DND-41 (cell line): Measurements from ENCODE around the gene PCBP1.

Experiments
- ATAC-seq: fragments of 200-7000 bp; cut with Tn5 transposase; 3 replicates; pipeline ENCODE4 v1.9.1; 2021; ENCODE audit warnings: low read depth; ENCODE audit not compliant: insufficient read depth
- DNase-seq: peaks from one replicate; pipeline ENCODE4 v3.0.0-alpha.2; 2020
- H2AFZ ChIP-seq: 2 replicates; pipeline ENCODE4 v1.6.0; 2012; ENCODE audit warnings: low read depth, low read length
- H3K27ac ChIP-seq: 2 replicates; pipeline ENCODE4 v1.5.1; 2012; ENCODE audit warnings: low read length, inconsistent platforms
- H3K27me3 ChIP-seq: fragments of 200-600 bp; sonication (generic); 2 replicates; pipeline ENCODE4 v1.6.0; 2012; ENCODE audit warnings: low read length, mild to moderate bottlenecking, inconsistent platforms; ENCODE audit not compliant: insufficient read depth, poor library complexity
- H3K36me3 ChIP-seq: 2 replicates; pipeline ENCODE4 v1.5.1; 2012; ENCODE audit warnings: low read length, inconsistent platforms; ENCODE audit not compliant: insufficient read depth
- H3K4me1 ChIP-seq: 2 replicates; pipeline ENCODE4 v1.5.1; 2012; ENCODE audit warnings: mild to moderate bottlenecking, low read length; ENCODE audit not compliant: insufficient read depth
- H3K4me2 ChIP-seq: 2 replicates; pipeline ENCODE4 v1.6.0; 2012; ENCODE audit warnings: mild to moderate bottlenecking, moderate library complexity, low read length, inconsistent platforms; ENCODE audit not compliant: insufficient read depth
- H3K4me3 ChIP-seq, 2 experiments: fragments of 200-600 bp in 1 of 2; shearing (Covaris generic) in 1 of 2; 2 replicates each; pipeline ENCODE4 v1.5.1; 2012 to 2016; ENCODE audit warnings: inconsistent platforms in 2 of 2, low read length in 2 of 2, mild to moderate bottlenecking in 2 of 2, low read depth in 1 of 2, moderate library complexity in 1 of 2
- H3K79me2 ChIP-seq: 2 replicates; pipeline ENCODE4 v1.6.0; 2012; ENCODE audit warnings: low read length, inconsistent platforms; ENCODE audit not compliant: insufficient read depth
- H3K9ac ChIP-seq: 2 replicates; pipeline ENCODE4 v1.6.0; 2012; ENCODE audit warnings: low read depth, mild to moderate bottlenecking, inconsistent platforms, low read length, moderate library complexity
- H3K9me3 ChIP-seq: 2 replicates; pipeline ENCODE4 v1.5.1; 2012; ENCODE audit warnings: low read length, moderate library complexity, mild to moderate bottlenecking, inconsistent platforms; ENCODE audit not compliant: insufficient read depth, severe bottlenecking
- H4K20me1 ChIP-seq: 2 replicates; pipeline ENCODE4 v1.6.0; 2012; ENCODE audit warnings: low read length; ENCODE audit not compliant: insufficient read depth
- EZH2 ChIP-seq: IDR thresholded peaks from 3 replicates; pipeline ENCODE4 v1.6.1; 2012; ENCODE audit warnings: borderline replicate concordance, low read depth, mild to moderate bottlenecking, moderate library complexity, low read length, inconsistent platforms; ENCODE audit not compliant: severe bottlenecking
- TF ChIP-seq, protein P1 (sequence below): IDR thresholded peaks from 2 replicates; pipeline ENCODE4 v1.5.1; 2012; ENCODE audit warnings: borderline replicate concordance, low read length, moderate library complexity, mild to moderate bottlenecking; ENCODE audit not compliant: poor library complexity, severe bottlenecking; ENCODE audit errors: extremely low read depth

PCBP1 gene

DNA sequence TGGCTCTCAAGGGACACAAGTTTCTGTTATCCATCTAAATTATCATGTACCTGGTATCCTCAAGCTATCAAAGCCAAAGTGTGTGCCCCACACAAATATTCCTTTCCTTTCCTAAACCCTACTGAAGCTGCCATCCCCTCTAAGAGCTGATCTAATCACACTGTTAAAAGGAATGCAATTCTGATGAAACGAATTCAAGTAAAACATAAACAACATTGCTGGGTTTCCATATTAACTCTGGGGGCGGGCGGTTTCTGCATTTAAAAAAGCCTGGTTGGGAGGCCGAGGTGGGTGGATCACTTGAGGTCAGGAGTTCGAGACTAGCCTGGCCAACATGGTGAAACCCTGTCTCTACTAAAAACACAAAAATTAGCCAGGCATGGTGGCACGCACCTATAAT is 41.9 kb upstream of the PCBP1 start:
- DNase-seq: no peak
- Histone ChIP-seq H4K20me1 (no peaks in the 10 kb centered on the region), H3K9ac (no peak overlapping the region), H3K79me2 (no peaks in the 10 kb centered on the region), H3K27ac (no peak overlapping the region), H2AFZ (no peak overlapping the region), H3K9me3 (no peaks in the 10 kb centered on the region), H3K36me3 (peaks cover 34% of the 10 kb centered on the region), H3K4me2 (no peak overlapping the region), H3K4me1 (peaks cover 18% of the 10 kb centered on the region), H3K27me3 (no peaks in the 10 kb centered on the region), H3K4me3 (no peak overlapping the region)
- TF ChIP-seq, protein P1, sequence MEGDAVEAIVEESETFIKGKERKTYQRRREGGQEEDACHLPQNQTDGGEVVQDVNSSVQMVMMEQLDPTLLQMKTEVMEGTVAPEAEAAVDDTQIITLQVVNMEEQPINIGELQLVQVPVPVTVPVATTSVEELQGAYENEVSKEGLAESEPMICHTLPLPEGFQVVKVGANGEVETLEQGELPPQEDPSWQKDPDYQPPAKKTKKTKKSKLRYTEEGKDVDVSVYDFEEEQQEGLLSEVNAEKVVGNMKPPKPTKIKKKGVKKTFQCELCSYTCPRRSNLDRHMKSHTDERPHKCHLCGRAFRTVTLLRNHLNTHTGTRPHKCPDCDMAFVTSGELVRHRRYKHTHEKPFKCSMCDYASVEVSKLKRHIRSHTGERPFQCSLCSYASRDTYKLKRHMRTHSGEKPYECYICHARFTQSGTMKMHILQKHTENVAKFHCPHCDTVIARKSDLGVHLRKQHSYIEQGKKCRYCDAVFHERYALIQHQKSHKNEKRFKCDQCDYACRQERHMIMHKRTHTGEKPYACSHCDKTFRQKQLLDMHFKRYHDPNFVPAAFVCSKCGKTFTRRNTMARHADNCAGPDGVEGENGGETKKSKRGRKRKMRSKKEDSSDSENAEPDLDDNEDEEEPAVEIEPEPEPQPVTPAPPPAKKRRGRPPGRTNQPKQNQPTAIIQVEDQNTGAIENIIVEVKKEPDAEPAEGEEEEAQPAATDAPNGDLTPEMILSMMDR: no peak
- no peak for TF ChIP-seq EZH2
- no peak for ATAC-seq

DNA sequence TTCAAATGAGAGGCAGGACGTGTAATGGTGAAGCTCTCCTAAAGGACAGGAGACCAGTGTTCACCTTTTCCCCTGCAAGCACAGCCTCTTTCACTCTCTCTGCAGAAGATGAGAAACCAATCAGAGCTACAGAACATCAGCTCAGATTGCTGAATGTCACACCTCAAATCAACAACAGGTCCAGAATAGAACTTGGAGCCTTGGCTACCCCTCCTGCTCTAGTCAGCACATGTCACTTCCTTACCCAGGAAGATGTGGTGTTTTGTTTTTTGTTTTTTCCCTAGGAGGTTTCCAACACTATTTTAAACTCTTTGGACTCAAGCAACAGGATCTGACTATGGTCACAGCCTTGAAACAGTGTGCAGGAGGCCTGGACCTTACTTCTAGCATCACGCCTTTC is 41.3 kb upstream of the PCBP1 start:
- Histone ChIP-seq H3K4me1 (peaks cover 18% of the 10 kb centered on the region), H3K4me3 (no peak overlapping the region), H3K36me3 (peaks cover 39% of the 10 kb centered on the region), H3K27ac (no peak overlapping the region), H3K27me3 (no peaks in the 10 kb centered on the region), H4K20me1 (no peaks in the 10 kb centered on the region), H3K4me2 (no peak overlapping the region), H3K9me3 (no peaks in the 10 kb centered on the region), H3K9ac (no peak overlapping the region), H2AFZ (no peak overlapping the region), H3K79me2 (no peaks in the 10 kb centered on the region)
- no peak for TF ChIP-seq EZH2
- TF ChIP-seq, protein P1: no peak
- DNase-seq (no peak), ATAC-seq (no peak)

DNA sequence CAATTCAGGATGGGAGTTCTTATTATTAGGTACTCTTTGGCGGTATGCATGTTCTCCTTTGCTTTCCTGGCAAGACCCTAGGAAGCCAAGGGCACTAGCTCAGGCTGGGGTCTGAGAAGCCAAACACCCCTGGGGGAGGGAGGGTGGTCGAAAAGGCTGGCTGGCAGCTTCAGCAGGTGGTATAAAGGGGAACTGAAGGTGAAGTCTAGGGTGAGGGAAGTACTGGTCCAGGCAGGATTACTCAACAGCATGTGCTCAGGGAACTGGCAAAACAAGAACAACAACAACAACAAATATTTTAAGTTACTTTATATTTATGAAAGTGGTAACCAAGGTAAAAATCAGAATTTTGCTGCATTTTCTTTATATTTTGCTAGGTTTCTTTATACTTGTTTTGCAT is 40.7 kb upstream of the PCBP1 start:
- no peak for DNase-seq
- H2AFZ ChIP-seq: no peak overlapping the region
- no peak overlapping the region for H3K4me2 ChIP-seq
- H3K4me1 ChIP-seq: peaks cover 18% of the 10 kb centered on the region
- H3K9ac ChIP-seq: no peak overlapping the region
- no peaks in the 10 kb centered on the region for H3K9me3 ChIP-seq
- no peak overlapping the region for H3K27ac ChIP-seq
- no peak overlapping the region for H3K4me3 ChIP-seq
- TF ChIP-seq, protein P1: no peak
- TF ChIP-seq EZH2: no peak
- H3K79me2 ChIP-seq: no peaks in the 10 kb centered on the region
- no peaks in the 10 kb centered on the region for H4K20me1 ChIP-seq
- no peak for ATAC-seq
- no peaks in the 10 kb centered on the region for H3K27me3 ChIP-seq
- H3K36me3 ChIP-seq: peaks cover 45% of the 10 kb centered on the region

DNA sequence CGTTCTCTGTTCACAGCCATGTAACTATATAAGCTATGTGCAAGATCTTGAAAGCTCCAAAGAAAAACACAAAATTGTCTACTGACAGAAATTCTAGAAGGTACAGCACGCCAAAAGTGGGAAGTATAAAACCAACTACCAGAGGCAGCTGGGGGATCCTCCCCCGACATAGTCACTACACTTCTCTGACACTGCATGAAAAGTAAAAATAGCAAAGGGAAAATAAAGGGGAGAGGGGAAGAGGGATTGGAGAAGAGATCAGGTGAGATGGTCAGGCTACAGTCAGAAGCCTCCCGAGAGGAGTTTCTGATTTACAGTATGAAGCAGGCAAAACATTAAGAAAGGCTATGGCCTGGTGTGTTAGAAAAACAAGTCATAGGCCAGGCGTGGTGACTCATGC is 39.8 kb upstream of the PCBP1 start:
- no peaks in the 10 kb centered on the region for H3K27me3 ChIP-seq
- no peak for DNase-seq
- no peak overlapping the region for H3K27ac ChIP-seq
- no peak for ATAC-seq
- H4K20me1 ChIP-seq: no peaks in the 10 kb centered on the region
- no peak overlapping the region for H3K9ac ChIP-seq
- no peak overlapping the region for H3K4me2 ChIP-seq
- H3K36me3 ChIP-seq: peaks cover 48% of the 10 kb centered on the region
- no peak overlapping the region for H3K4me3 ChIP-seq
- no peaks in the 10 kb centered on the region for H3K9me3 ChIP-seq
- no peaks in the 10 kb centered on the region for H3K79me2 ChIP-seq
- H2AFZ ChIP-seq: no peak overlapping the region
- peaks cover 18% of the 10 kb centered on the region for H3K4me1 ChIP-seq
- no peak for TF ChIP-seq EZH2
- TF ChIP-seq, protein P1: no peak
